T-helper 1 cell (primary cell): ENCODE results near the gene CDCA8.

Source experiments
- DNase-seq, 5 donors: peaks; one replicate each; pipeline ENCODE4 v3.0.0-alpha.2; 2012 to 2020
- total RNA-seq, 4 donors: gene quantifications; one replicate each; lab custom pipeline; 2026; lab: John Stamatoyannopoulos, UW

Gene CDCA8
- 0.83 to 2.1 (median 1.1) reads per million in 4 donors for total RNA-seq

GRCh38 chr1:37692078-37692833, at the start of gene CDCA8:
CDCA8 (plus strand) TSS chr1:37692516; CDS start chr1:37692691, 175 bp downstream.
- DNase-seq = peak; percentile 97 to 99 (median 98)

- DNase-seq = no peak
Measured at GRCh38 chr1:37647281-37647680, 45.0 kb upstream of the CDCA8 start.

- no peak for DNase-seq
Measured at GRCh38 chr1:37650173-37650572, 42.1 kb upstream of the CDCA8 start.

GRCh38 chr1:37650721-37651120, 41.6 kb upstream of the CDCA8 start:
- no peak for DNase-seq

- DNase-seq = no peak
Measured at GRCh38 chr1:37651803-37652202, 40.5 kb upstream of the CDCA8 start.

GRCh38 chr1:37652976-37653375, 39.3 kb upstream of the CDCA8 start:
- DNase-seq = no peak

- no peak for DNase-seq
Measured at GRCh38 chr1:37653906-37654305, 38.4 kb upstream of the CDCA8 start.

GRCh38 chr1:37655274-37655673, 37.0 kb upstream of the CDCA8 start:
- no peak for DNase-seq

GRCh38 chr1:37656026-37656425, 36.3 kb upstream of the CDCA8 start:
- DNase-seq = no peak

- no peak for DNase-seq
Measured at GRCh38 chr1:37656881-37657280, 35.4 kb upstream of the CDCA8 start.

- no peak for DNase-seq
Measured at GRCh38 chr1:37657620-37658412, 34.5 kb upstream of the CDCA8 start.

GRCh38 chr1:37658486-37658885, 33.8 kb upstream of the CDCA8 start:
- DNase-seq = no peak

GRCh38 chr1:37660664-37661063, 31.7 kb upstream of the CDCA8 start:
- DNase-seq = no peak

GRCh38 chr1:37661401-37661800, 30.9 kb upstream of the CDCA8 start:
- no peak for DNase-seq

GRCh38 chr1:37662031-37662755, 30.1 kb upstream of the CDCA8 start:
- no peak for DNase-seq

- no peak for DNase-seq
Measured at GRCh38 chr1:37663426-37664000, 28.8 kb upstream of the CDCA8 start.

- DNase-seq = no peak
Measured at GRCh38 chr1:37666241-37666867, 26.0 kb upstream of the CDCA8 start.

GRCh38 chr1:37667023-37667671, 25.2 kb upstream of the CDCA8 start:
- DNase-seq = no peak

- no peak for DNase-seq
Measured at GRCh38 chr1:37670133-37670532, 22.2 kb upstream of the CDCA8 start.

GRCh38 chr1:37671261-37671660, 21.1 kb upstream of the CDCA8 start:
- DNase-seq = no peak

GRCh38 chr1:37672136-37672870, 20.0 kb upstream of the CDCA8 start:
- no peak for DNase-seq
